ENCODE results near the gene LYPLA2. TPM values are rescaled to one million over a fixed set of nuclear protein-coding genes. Genes with fewer than 3 reads are reported as not detected.
A peak's percentile ranks its signal among the peaks of the same experiment; 100 is the strongest.

The LYPLA2 gene
- total RNA-seq, 1 experiment from 2014 or later = 78.0 TPM

DNA sequence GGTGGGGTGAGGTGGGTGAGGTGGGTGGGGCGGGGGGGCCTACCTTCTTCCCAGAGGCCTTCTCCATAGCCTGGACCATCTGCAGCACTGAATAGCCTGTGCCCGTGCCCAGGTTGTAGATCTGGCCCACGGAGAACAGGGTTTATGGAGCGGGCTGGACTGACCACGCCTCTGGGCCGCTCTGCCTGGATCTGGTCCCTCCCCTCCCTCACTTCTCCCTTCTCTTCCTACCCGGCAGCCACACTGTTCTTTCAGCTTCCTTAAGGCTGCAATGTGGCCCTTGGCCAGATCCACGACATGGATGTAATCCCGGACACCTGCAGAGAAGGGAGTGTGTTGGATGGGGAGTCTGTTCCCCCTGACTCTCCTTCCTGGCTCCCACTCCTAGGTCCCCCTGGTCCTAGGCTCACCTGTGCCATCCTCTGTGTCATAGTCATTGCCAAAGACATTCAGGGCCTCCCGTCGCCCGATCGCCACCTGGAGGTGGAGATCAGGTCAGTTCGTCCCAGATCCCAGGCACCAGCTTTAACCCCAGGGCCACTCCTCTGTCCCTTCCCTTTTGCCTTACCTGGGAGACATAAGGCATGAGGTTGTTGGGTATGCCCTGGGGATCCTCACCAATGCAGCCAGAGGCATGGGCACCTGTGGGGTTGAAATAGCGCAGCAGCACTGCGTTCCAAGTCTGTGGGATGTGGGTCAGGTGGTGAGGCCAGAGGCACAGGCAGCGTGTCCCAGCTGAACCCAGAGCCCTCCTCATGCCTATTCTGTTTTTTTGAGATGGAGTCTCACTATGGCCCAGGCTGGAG is 5.7 kb downstream of the LYPLA2 start:
- TF ChIP-seq, protein P1, sequence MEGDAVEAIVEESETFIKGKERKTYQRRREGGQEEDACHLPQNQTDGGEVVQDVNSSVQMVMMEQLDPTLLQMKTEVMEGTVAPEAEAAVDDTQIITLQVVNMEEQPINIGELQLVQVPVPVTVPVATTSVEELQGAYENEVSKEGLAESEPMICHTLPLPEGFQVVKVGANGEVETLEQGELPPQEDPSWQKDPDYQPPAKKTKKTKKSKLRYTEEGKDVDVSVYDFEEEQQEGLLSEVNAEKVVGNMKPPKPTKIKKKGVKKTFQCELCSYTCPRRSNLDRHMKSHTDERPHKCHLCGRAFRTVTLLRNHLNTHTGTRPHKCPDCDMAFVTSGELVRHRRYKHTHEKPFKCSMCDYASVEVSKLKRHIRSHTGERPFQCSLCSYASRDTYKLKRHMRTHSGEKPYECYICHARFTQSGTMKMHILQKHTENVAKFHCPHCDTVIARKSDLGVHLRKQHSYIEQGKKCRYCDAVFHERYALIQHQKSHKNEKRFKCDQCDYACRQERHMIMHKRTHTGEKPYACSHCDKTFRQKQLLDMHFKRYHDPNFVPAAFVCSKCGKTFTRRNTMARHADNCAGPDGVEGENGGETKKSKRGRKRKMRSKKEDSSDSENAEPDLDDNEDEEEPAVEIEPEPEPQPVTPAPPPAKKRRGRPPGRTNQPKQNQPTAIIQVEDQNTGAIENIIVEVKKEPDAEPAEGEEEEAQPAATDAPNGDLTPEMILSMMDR (IDR thresholded peaks at IDR 0.05 in 2 of 3, conservative IDR thresholded peaks at IDR 0.05 in 1 of 3; ENCODE audit: borderline replicate concordance in 1 of 3, insufficient read depth in 1 of 3, low read depth in 2 of 3, low read length in 2 of 3) = peak in 2 of 3 experiments; percentile 38 to 41; a peak in 3 of 6 replicates
- no peak for TF ChIP-seq ZNF274 (IDR thresholded peaks at IDR 0.05; ENCODE audit: low read depth, low read length)
- ChIA-PET POLR2A (interaction anchor here (0.6 kb wide), 1 partner anchor 18 kb away, joined by 3 read pairs; the partner anchor contains the start of gene PITHD1), RAD21 (ENCODE audit: low non-redundant PET in 1 of 2, low total read pairs in 2 of 2, uncharacterized antibody in 2 of 2, unreplicated experiment in 2 of 2) (interaction anchor here in 1 of 2 experiments (0.6 kb wide), 1 partner anchor 100 kb away, joined by 3 read pairs; no protein-coding TSS in a partner anchor), CTCF (interaction anchor here (1.1 to 2.0 kb wide), 3 partner anchors 14 to 120 kb away, joined by 5 to 9 read pairs (median 6); no protein-coding TSS in a partner anchor)
- Histone ChIP-seq H3K9me2 (ENCODE audit: insufficient read depth) (no peaks in the 10 kb centered on the region), H4K20me1 (ENCODE audit: insufficient read depth) (no peaks in the 10 kb centered on the region), H3K9me3 (ENCODE audit: control insufficient read depth in 1 of 2, insufficient read depth in 1 of 2, low read depth in 1 of 2, low read length in 2 of 2) (no peaks in the 10 kb centered on the region), H3K36me3 (ENCODE audit: control insufficient read depth in 1 of 2, insufficient read depth in 2 of 2, low read length in 2 of 2) (peaks cover 15 to 33% of the 10 kb centered on the region in 2 experiments; a peak in 3 of 4 replicates), H3K4me1 (ENCODE audit: control insufficient read depth in 1 of 2, insufficient read depth in 2 of 2, low read length in 2 of 2) (peaks cover 24 to 53% of the 10 kb centered on the region in 2 experiments), H3K9ac (ENCODE audit: low read length) (no peak overlapping the region), H3K27me3 (ENCODE audit: insufficient read depth, low read length) (no peaks in the 10 kb centered on the region), H3K4me2 (ENCODE audit: low read length) (no peak overlapping the region), H2AFZ (ENCODE audit: low read depth, low read length, poor library complexity, severe bottlenecking) (no peak overlapping the region), H3K4me3 (replicated peaks in 1 of 2; ENCODE audit: low read depth in 1 of 2, low read length in 2 of 2) (no peak overlapping the region), H3K79me2 (ENCODE audit: insufficient read depth, low read length) (peaks cover 44% of the 10 kb centered on the region), H3K27ac (ENCODE audit: low read depth, low read length) (peak overlapping the region; percentile 47; the same call in 1 of the 2 replicates)
- BruUV-seq (replicated peaks) = no TSS peak
- intact Hi-C loops (cut with micrococcal nuclease) = loop anchor here (5.0 kb wide), 1 partner anchor 121 kb away; no protein-coding TSS in a partner anchor
- ATAC-seq = no peak
- no peak for DNase-seq (ENCODE audit: low read depth, low spot score)
